Subcutaneous adipose tissue (tissue), 4 donors: ENCODE data around the gene MMP2. TPM values are rescaled to one million over a fixed set of nuclear protein-coding genes. Genes with fewer than 3 reads are reported as not detected.

Experiments used
- CTCF ChIP-seq: fragments of 450-650 bp; IDR thresholded peaks from one replicate; pipeline ENCODE4 v1.5.1; 2016; ENCODE audit warnings: low read depth, mild to moderate bottlenecking, control low read depth, antibody characterized with exemption, moderate library complexity
- total RNA-seq, 4 donors: library from RNA; depleted of rRNA; stranded (reverse); fragments of >200 nt; gene quantifications; one replicate each; pipeline ENCODE4 v1.1.0, GENCODE V29; 2016

The MMP2 gene
- total RNA-seq, 4 donors from 2014 or later, result 277 to 874 (median 585) TPM

- TF ChIP-seq CTCF, result no peak
Measured at GRCh38 chr16:55438281-55438680, 40.7 kb upstream of the MMP2 start.

GRCh38 chr16:55439101-55439690, 39.8 kb upstream of the MMP2 start:
- TF ChIP-seq CTCF, result no peak

- TF ChIP-seq CTCF, result no peak
Measured at GRCh38 chr16:55443434-55444346, 35.3 kb upstream of the MMP2 start.

GRCh38 chr16:55444754-55445485, 34.1 kb upstream of the MMP2 start:
- no peak for TF ChIP-seq CTCF

GRCh38 chr16:55447231-55447630, 31.8 kb upstream of the MMP2 start:
- no peak for TF ChIP-seq CTCF

- no peak for TF ChIP-seq CTCF
Measured at GRCh38 chr16:55452996-55453395, 26.0 kb upstream of the MMP2 start.

GRCh38 chr16:55453909-55454308, 25.1 kb upstream of the MMP2 start:
- no peak for TF ChIP-seq CTCF
